ENCODE results near the gene AATF.

GRCh38 chr17:37068266-37068665 lies 119.5 kb downstream of the AATF start:
- no peak for TF ChIP-seq CTCF (IDR thresholded peaks at IDR 0.05)
- no peak for TF ChIP-seq POLR2A (IDR thresholded peaks at IDR 0.05)
